HepG2 (cell line): ENCODE data around the gene ZBED5. TPM values are rescaled to one million over a fixed set of nuclear protein-coding genes. Genes with fewer than 3 reads are reported as not detected.

Experiments
- DRAP1 ChIP-seq: IDR thresholded peaks from 2 replicates; pipeline ENCODE4 v1.6.1; 2016; ENCODE audit warnings: missing genetic modification reagents, missing compliant biosample characterization
- ETS1 ChIP-seq: sonication (generic); formaldehyde crosslinking; IDR thresholded peaks from 2 replicates; pipeline ENCODE4 v1.4.0; 2020; ENCODE audit warnings: missing genetic modification reagents
- GRHL1 ChIP-seq: sonication (generic); formaldehyde crosslinking; conservative IDR thresholded peaks from 2 replicates; pipeline ENCODE4 v1.8.0; 2022; ENCODE audit warnings: missing genetic modification reagents
- IRX3 ChIP-seq: sonication (generic); formaldehyde crosslinking; IDR thresholded peaks from 2 replicates; pipeline ENCODE4 v1.8.1; 2023; ENCODE audit warnings: mild to moderate bottlenecking, low read depth, missing genetic modification reagents, borderline replicate concordance
- KDM5A ChIP-seq: fragments of 200-600 bp; sonication (generic); IDR thresholded peaks from 2 replicates; pipeline ENCODE4 v1.7.0; 2018; ENCODE audit warnings: antibody characterized with exemption, mild to moderate bottlenecking, low read length, borderline replicate concordance
- KDM6A ChIP-seq: IDR thresholded peaks from 2 replicates; pipeline ENCODE4 v1.6.1; 2016; ENCODE audit warnings: low read depth
- KLF9 ChIP-seq: IDR thresholded peaks from 2 replicates; pipeline ENCODE4 v1.6.1; 2016; ENCODE audit warnings: low read depth
- MTA1 ChIP-seq: sonication (generic); formaldehyde crosslinking; IDR thresholded peaks from 2 replicates; pipeline ENCODE4 v1.4.0; 2020; ENCODE audit warnings: missing genetic modification reagents, mild to moderate bottlenecking, borderline replicate concordance
- MTF1 ChIP-seq: sonication (generic); formaldehyde crosslinking; IDR thresholded peaks from 2 replicates; pipeline ENCODE4 v1.5.0; 2020; ENCODE audit warnings: missing genetic modification reagents
- NCOR1 ChIP-seq: fragments of 200-600 bp; sonication (generic); IDR thresholded peaks from 2 replicates; pipeline ENCODE4 v1.7.0; 2017; ENCODE audit warnings: antibody characterized with exemption, low read length, borderline replicate concordance
- PATZ1 ChIP-seq: sonication (generic); formaldehyde crosslinking; IDR thresholded peaks from 2 replicates; pipeline ENCODE4 v1.4.0; 2020; ENCODE audit warnings: missing genetic modification reagents
- PAX8 ChIP-seq: sonication (generic); formaldehyde crosslinking; IDR thresholded peaks from 2 replicates; pipeline ENCODE4 v1.8.0; 2022; ENCODE audit warnings: mild to moderate bottlenecking, missing genetic modification reagents, borderline replicate concordance
- STAT5B ChIP-seq: sonication (generic); formaldehyde crosslinking; IDR thresholded peaks from 2 replicates; pipeline ENCODE4 v1.4.0; 2020; ENCODE audit warnings: missing genetic modification reagents
- TBX3 ChIP-seq: fragments of 450-650 bp; IDR thresholded peaks from 2 replicates; pipeline ENCODE4 v1.6.1; 2017; ENCODE audit warnings: antibody characterized with exemption, mild to moderate bottlenecking, inconsistent platforms, borderline replicate concordance
- THAP11 ChIP-seq: IDR thresholded peaks from 2 replicates; pipeline ENCODE4 v1.6.1; 2016; ENCODE audit warnings: missing biosample characterization, missing genetic modification reagents
- ZBTB39 ChIP-seq: sonication (generic); formaldehyde crosslinking; IDR thresholded peaks from 2 replicates; pipeline ENCODE4 v1.5.0; 2020; ENCODE audit warnings: missing genetic modification reagents
- ZC3H4 ChIP-seq: sonication (generic); formaldehyde crosslinking; IDR thresholded peaks from 2 replicates; pipeline ENCODE4 v1.4.0; 2020; ENCODE audit warnings: missing genetic modification reagents, borderline replicate concordance
- ZFAT ChIP-seq: sonication (generic); formaldehyde crosslinking; conservative IDR thresholded peaks from 2 replicates; pipeline ENCODE4 v1.8.1; 2023; ENCODE audit warnings: missing genetic modification reagents, inconsistent platforms
- ZNF138 ChIP-seq: sonication (generic); formaldehyde crosslinking; IDR thresholded peaks from 2 replicates; pipeline ENCODE4 v1.5.0; 2020; ENCODE audit warnings: mild to moderate bottlenecking, low read depth, missing genetic modification reagents
- ZNF264 ChIP-seq: sonication (generic); formaldehyde crosslinking; IDR thresholded peaks from 2 replicates; pipeline ENCODE4 v1.4.0; 2020; ENCODE audit warnings: missing genetic modification reagents
- ZNF768 ChIP-seq: sonication (generic); formaldehyde crosslinking; IDR thresholded peaks from 2 replicates; pipeline ENCODE4 v1.4.0; 2020; ENCODE audit warnings: missing genetic modification reagents
- ZSCAN20 ChIP-seq: sonication (generic); formaldehyde crosslinking; IDR thresholded peaks from 2 replicates; pipeline ENCODE4 v1.4.0; 2020; ENCODE audit warnings: missing genetic modification reagents, mild to moderate bottlenecking, borderline replicate concordance
- polyA plus RNA-seq, 8 experiments: library from polyadenylated mRNA; depleted of rRNA in 3 of 8; stranded (reverse) in 7 of 8; unstranded in 1 of 8; fragments of >200 nt; fragmentation: Illumina TruSeq in 4 of 8; extraction: Trizol in 4 of 8; gene quantifications; 2 replicates each; pipeline versions ENCODE4 v1.2.1 to v1.2.3, GENCODE V29; 2011 to 2016; ENCODE audit warnings: low read depth in 4 of 8, missing spikeins in 1 of 8, mixed read lengths in 1 of 8; ENCODE audit not compliant: insufficient read depth in 1 of 8
- total RNA-seq, 5 experiments: library from RNA; depleted of rRNA; stranded (reverse); fragments of >200 nt; fragmentation: Illumina TruSeq; extraction: Trizol; gene quantifications; 2 replicates each; pipeline ENCODE4 v1.2.3, GENCODE V29; 2016; ENCODE audit warnings: low read depth in 1 of 5

Gene ZBED5
- total and polyA plus RNA-seq, 2 of the 13 experiments (the other 11 are each of a cell fraction or from before 2014, with no cell fraction given): 18.2 to 38.6 TPM

- TF ChIP-seq ETS1 (CRISPR knock-in tag): no peak
- TF ChIP-seq ZSCAN20 (CRISPR knock-in tag): peak; percentile 27; the same call in 1 of the 2 replicates
- TF ChIP-seq ZBTB39 (CRISPR knock-in tag): peak; percentile 39; the same call in 1 of the 2 replicates
- no peak for TF ChIP-seq TBX3
- TF ChIP-seq IRX3 (CRISPR knock-in tag): 0 out of 2 replicates have a peak, but pooled peaks have one; percentile 1
- peak; percentile 52 for TF ChIP-seq ZNF768
- peak; percentile 69; the same call in 1 of the 2 replicates for TF ChIP-seq ZNF264
- TF ChIP-seq PATZ1 (CRISPR knock-in tag): peak; percentile 26; the same call in 1 of the 2 replicates
- no peak for TF ChIP-seq PAX8 (CRISPR knock-in tag)
- peak; percentile 85 for TF ChIP-seq KLF9
- no peak; the same call in 1 of the 2 replicates for TF ChIP-seq MTF1 (CRISPR knock-in tag)
- no peak for TF ChIP-seq NCOR1
- TF ChIP-seq STAT5B (CRISPR knock-in tag): no peak
- no peak for TF ChIP-seq ZFAT (CRISPR knock-in tag)
- 0 out of 2 replicates have a peak, but pooled peaks have one; percentile 18 for TF ChIP-seq MTA1 (CRISPR knock-in tag)
- TF ChIP-seq THAP11 (CRISPR knock-in tag): peak; percentile 61; the same call in 1 of the 2 replicates
- peak; percentile 99 for TF ChIP-seq DRAP1 (CRISPR knock-in tag)
- no peak; the same call in 1 of the 2 replicates for TF ChIP-seq KDM6A (CRISPR knock-in tag)
- no peak for TF ChIP-seq GRHL1
- no peak for TF ChIP-seq ZC3H4 (CRISPR knock-in tag)
- peak; percentile 65; the same call in 1 of the 2 replicates for TF ChIP-seq KDM5A
- TF ChIP-seq ZNF138 (CRISPR knock-in tag): no peak
Observed at GRCh38 chr11:10808553-10809372, 49.1 kb downstream of the ZBED5 start, which contains the start of gene EIF4G2 (continued).
